Epithelial cell of esophagus (primary cell): Measurements from ENCODE around the gene FAF1.
A peak's percentile ranks its signal among the peaks of the same experiment; 100 is the strongest.

Experiments used
- DNase-seq: peaks from one replicate; pipeline ENCODE4 v3.0.0; 2010; ENCODE audit warnings: low read depth
- H3K4me3 ChIP-seq: 2 replicates; pipeline ENCODE4 v1.5.1; 2011; ENCODE audit warnings: mild to moderate bottlenecking, low read length, control low read depth
- TF ChIP-seq, protein P1 (sequence below): IDR thresholded peaks from 2 replicates; pipeline ENCODE4 v1.5.1; 2011; ENCODE audit warnings: low read depth, mild to moderate bottlenecking, low read length, control low read depth, inconsistent platforms; ENCODE audit not compliant: insufficient read depth; ENCODE audit errors: missing control alignments

FAF1 gene

DNA sequence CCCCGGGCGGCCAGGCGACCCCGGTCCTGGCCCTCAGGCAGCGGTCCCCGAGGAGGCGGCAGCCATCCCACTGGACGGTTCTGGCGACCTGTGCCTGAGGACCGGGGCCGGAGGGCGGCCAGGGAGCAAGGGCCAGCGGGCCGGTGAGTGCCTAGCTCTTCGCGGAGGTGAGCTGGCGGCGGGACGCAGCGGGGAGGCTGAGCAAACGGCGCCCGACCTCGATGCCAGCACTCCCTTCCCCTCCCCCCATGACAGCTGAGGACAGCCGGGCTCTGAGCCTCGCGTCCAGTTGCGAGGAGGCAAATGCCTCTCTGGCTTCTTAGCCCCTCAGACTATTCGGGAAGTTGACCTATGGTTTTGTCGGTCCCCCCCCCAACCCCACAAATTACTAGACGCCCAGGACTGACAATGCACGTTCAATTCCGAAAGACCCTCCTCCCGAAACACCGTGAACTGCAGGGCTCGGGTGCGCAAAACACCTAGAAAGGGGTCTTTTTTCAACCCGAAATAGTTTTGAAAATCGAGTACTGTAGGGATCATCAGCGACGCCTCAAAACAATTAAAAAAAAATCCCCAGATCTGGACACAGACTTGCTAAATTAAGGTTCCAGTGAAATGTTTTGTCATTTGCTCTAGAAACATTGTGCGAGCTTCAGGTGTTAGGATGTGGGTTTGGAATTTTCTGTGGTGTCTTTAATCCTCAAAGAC is 18.2 kb upstream of the FAF1 start:
- peak; percentile 38 for DNase-seq
- TF ChIP-seq, protein P1, sequence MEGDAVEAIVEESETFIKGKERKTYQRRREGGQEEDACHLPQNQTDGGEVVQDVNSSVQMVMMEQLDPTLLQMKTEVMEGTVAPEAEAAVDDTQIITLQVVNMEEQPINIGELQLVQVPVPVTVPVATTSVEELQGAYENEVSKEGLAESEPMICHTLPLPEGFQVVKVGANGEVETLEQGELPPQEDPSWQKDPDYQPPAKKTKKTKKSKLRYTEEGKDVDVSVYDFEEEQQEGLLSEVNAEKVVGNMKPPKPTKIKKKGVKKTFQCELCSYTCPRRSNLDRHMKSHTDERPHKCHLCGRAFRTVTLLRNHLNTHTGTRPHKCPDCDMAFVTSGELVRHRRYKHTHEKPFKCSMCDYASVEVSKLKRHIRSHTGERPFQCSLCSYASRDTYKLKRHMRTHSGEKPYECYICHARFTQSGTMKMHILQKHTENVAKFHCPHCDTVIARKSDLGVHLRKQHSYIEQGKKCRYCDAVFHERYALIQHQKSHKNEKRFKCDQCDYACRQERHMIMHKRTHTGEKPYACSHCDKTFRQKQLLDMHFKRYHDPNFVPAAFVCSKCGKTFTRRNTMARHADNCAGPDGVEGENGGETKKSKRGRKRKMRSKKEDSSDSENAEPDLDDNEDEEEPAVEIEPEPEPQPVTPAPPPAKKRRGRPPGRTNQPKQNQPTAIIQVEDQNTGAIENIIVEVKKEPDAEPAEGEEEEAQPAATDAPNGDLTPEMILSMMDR, result no peak
- peak overlapping the region; percentile 52 for H3K4me3 ChIP-seq

DNA sequence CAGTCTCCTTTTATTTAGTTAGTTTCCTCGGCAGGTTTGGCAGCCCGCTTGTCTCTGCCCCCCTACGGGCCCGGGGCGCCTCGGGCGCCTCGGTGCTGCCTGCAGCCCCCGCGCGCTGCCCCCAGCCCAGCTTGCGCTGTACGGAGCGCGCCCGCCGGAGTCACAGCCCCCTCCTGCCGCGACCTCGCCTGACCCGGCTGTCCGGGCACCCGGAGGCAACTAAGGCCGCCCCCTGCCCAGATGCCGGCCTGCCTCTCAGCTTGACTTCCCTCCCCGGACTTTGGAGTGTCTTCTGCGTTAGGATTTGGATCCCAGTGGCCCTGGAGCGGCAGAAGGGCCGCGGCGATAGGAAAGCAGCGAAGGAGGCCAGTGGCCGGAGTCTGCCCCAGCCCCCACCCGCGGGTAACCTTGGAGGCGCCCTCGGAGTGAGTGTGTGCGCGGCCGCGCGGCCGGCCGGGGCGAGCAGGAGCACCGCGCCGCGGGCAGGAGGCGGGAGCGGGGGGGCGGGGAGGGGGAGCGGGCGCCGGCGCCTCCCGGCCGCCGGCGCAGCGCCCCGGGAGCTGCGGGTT is 17.6 kb upstream of the FAF1 start:
- TF ChIP-seq, protein P1, result no peak
- DNase-seq, result peak; percentile 13

DNA sequence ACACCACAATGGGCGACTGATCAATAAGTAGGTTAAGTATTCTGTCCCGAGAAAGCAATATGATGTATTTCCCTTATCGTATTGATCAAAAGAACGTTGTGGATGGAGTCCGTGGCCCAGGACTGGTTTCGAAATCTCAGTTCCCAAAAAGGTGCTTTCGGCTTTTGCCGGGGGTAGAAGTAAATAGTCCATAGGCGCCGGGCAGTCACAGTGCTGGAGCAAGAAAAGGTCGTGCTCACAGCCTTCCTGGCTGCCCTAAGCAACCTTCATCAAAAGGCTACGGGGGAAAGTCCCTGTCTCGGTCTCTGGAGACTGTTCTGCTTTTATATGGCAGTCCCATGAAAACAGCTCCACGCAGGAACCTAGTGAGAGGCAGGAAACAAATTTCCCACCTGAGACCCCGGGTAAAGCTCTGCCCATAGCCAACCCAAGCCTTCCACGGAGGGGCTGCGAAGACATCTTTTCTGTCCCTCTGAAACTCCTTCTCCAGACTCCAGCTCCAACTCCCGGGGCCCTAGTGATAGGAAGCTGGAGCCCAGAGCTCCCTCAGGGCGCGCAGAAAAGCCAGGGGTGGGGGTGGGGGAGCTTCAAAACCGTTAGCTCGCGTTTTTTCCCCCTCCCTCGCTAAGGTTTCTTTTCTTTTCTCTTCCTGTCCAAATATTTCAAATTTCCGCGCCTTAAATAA is 17.0 kb upstream of the FAF1 start:
- DNase-seq, result no peak
- peak overlapping the region; percentile 55 for H3K4me3 ChIP-seq
- TF ChIP-seq, protein P1, result no peak

More for the DNA sequence above, 17.6 kb upstream of the FAF1 start:
- peak overlapping the region; percentile 55 for H3K4me3 ChIP-seq

DNA sequence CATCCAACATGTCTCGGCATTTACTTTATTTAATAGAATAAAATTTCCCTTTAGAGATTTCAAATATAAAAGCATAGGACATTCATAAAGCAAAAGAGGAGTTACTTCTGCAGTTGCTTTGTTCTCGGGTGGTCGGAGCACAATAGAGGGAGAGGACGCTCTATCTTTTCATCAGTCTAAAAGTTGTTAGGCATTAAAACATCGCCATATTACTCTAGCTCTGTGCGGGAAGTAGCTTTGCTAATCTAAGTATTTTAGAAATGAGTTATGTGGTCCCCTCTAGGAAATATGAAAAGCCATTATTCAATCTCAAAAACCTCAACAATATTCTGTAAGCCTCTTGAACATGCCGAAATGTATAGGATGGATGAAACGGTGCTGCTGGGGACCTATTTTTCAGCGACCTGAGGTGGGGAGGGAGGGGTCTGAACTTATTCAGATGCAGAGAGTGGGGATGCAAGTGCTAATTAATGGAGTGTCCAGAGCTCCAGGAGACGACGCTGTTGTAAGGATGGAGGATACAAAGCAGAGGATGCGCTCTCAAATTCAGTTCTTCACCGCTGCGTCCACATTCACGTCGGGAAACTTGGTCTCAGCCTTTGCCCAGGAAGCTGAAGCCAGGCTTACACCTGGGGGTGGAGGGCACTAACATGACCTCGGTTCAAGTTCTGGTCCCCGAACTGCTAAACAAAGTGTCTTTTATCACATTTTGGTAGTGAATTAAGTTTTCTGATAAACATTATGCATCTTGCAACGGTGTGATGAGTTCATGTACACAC is 16.2 kb upstream of the FAF1 start:
- DNase-seq, result no peak
- TF ChIP-seq, protein P1, result no peak
- H3K4me3 ChIP-seq, result no peak overlapping the region

DNA sequence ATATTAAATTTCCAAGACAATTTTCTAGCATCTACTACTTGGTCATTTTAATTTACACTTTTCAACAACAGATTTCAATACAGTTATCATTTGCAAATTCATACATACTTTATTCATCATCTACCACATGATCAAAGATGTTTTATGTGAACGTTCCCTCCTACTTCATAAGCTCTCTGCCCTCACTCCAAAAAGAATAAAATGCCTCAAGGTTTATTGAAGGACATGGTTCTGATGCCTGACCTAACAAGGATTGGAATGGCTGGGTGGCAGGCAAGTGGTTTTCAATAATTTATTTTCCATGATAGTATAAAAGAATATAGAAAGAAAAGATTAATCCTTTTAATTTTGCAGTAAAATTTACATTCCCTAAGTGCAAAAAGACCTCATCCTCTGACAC is 15.4 kb upstream of the FAF1 start:
- TF ChIP-seq, protein P1, result no peak

DNA sequence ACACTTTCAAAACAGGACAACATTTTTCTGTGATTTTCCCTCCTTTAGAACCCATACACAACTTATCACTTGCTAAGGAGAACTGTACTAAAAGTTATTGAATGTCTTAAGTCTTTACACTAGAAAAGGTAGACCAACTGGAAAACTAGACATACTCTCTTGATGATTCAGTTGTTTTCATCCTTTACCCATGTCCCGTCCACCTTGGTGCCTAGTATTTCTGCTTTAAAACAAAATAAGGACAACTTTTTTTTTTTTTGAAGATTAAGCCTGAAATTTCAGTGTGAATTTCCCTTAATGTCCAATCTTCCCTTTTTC is 14.5 kb upstream of the FAF1 start:
- H3K4me3 ChIP-seq, result no peak overlapping the region
- TF ChIP-seq, protein P1, result no peak

More for the DNA sequence above, 15.4 kb upstream of the FAF1 start:
- H3K4me3 ChIP-seq, result no peak overlapping the region
- no peak for DNase-seq

More for the DNA sequence above, 14.5 kb upstream of the FAF1 start:
- no peak for DNase-seq
